Measurements from ENCODE around the gene AMZ1.

Gene AMZ1

DNA sequence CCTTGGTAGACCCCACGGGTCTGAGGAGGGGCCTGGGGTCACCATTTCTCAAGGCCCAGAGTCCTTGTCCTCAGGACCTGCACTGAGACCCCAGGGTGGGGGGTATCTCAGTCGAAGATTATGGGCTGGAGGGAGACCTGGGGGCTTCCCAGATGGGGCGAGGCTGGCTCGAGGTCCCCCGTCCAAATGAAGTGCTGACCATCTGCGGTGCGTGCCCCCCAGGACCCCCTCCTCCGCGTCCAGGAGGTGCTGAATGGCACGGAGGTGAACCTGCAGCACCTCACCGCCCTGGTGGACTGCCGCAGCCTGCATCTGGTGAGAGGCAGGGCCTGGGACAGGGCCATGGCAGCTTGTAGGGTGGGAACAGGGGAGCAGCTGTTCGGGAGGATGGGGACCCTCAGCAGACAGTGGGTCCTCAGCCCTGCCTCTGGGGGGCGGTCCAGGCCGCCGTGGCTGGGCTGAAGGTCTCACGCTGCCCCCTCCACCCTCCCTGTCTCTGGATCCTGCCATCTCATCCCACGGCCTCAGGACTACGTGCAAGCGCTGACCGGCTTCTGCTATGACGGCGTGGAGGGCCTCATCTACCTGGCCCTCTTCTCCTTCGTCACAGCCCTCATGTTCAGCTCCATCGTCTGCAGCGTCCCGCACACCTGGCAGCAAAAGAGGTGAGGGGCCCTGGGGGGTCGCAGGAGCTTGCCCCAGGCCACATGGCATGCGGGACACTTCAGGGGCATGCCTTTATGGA is 32.0 kb upstream of the AMZ1 start:
- TF ChIP-seq, protein P1, sequence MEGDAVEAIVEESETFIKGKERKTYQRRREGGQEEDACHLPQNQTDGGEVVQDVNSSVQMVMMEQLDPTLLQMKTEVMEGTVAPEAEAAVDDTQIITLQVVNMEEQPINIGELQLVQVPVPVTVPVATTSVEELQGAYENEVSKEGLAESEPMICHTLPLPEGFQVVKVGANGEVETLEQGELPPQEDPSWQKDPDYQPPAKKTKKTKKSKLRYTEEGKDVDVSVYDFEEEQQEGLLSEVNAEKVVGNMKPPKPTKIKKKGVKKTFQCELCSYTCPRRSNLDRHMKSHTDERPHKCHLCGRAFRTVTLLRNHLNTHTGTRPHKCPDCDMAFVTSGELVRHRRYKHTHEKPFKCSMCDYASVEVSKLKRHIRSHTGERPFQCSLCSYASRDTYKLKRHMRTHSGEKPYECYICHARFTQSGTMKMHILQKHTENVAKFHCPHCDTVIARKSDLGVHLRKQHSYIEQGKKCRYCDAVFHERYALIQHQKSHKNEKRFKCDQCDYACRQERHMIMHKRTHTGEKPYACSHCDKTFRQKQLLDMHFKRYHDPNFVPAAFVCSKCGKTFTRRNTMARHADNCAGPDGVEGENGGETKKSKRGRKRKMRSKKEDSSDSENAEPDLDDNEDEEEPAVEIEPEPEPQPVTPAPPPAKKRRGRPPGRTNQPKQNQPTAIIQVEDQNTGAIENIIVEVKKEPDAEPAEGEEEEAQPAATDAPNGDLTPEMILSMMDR (IDR thresholded peaks at IDR 0.05), result no peak
- no peak overlapping the region for H3K27ac ChIP-seq
- no peaks in the 10 kb centered on the region for H3K4me1 ChIP-seq
- H3K79me2 ChIP-seq, result no peaks in the 10 kb centered on the region
- no peak overlapping the region for H2AFZ ChIP-seq
- no peaks in the 10 kb centered on the region for H3K36me3 ChIP-seq (ENCODE audit: control insufficient read depth, insufficient read depth, low read length)
- H3K9me3 ChIP-seq (ENCODE audit: control insufficient read depth, low read length), result no peaks in the 10 kb centered on the region
- H3K4me2 ChIP-seq (ENCODE audit: low read length), result no peak overlapping the region
- no peak overlapping the region for H3K9ac ChIP-seq
- H3K27me3 ChIP-seq (ENCODE audit: control insufficient read depth, insufficient read depth, low read length), result no peaks in the 10 kb centered on the region
- H3K4me3 ChIP-seq (ENCODE audit: low read depth, low read length), result no peak overlapping the region

DNA sequence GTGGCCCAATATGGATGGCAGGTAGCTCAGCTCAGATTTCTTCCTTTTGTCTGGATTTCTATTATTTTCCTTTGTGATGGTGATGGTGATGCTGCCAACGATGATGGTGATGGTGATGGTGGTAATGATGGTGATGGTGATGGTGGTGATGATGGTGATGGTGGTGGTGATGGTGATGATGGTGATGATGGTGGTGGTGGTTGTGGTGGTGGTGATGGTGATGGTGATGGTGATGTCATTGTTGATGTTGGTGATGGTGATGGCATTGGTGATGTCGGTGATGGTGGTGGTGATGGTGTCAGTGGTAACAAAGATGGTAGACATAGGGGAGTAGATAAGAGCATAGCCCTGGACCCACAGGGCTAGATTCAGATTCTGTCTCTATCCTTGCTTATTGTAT is 30.8 kb upstream of the AMZ1 start:
- Histone ChIP-seq H3K4me1 (no peaks in the 10 kb centered on the region), H3K27ac (no peak overlapping the region), H3K79me2 (no peaks in the 10 kb centered on the region), H3K27me3 (ENCODE audit: control insufficient read depth, insufficient read depth, low read length) (no peaks in the 10 kb centered on the region), H2AFZ (no peak overlapping the region), H3K9me3 (ENCODE audit: control insufficient read depth, low read length) (no peaks in the 10 kb centered on the region), H3K4me3 (ENCODE audit: low read depth, low read length) (no peak overlapping the region), H3K36me3 (ENCODE audit: control insufficient read depth, insufficient read depth, low read length) (no peaks in the 10 kb centered on the region), H3K4me2 (ENCODE audit: low read length) (no peak overlapping the region), H3K9ac (no peak overlapping the region)
- TF ChIP-seq, protein P1 (IDR thresholded peaks at IDR 0.05), result no peak

DNA sequence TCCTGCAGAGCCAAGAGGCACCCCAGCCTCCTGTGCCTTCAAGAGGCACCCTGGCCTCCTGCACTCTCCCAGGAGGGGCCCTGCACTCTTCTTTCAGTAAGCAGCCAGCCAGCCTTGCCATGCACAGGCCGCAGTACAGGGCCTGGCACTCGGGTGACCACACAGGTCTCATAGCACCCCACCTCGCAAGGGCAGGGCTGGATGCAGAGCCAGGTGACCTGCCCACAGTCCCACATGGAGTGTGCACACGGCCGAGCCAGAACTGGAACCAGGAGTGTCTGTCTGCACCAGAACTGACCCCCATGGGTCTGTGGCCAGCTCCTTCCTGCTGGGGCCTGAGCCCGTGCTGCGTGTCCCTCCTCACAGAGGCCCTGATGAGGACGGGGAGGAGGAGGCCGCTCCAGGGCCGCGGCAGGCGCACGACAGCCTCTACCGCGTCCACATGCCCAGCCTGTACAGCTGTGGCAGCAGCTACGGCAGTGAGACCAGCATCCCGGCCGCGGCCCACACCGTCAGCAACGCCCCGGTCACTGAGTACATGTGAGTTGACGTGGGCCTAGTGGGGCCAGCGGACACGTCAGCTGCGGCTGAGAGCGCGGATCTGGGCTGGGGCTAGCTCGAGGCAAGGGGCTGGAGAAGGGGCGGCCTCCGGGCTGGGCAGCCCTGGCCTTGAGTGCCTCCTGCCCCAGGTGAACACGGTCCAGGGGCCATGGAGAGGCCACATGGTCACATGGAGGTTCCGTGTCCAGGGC is 29.9 kb upstream of the AMZ1 start:
- Histone ChIP-seq H3K4me2 (ENCODE audit: low read length) (no peak overlapping the region), H2AFZ (no peak overlapping the region), H3K36me3 (ENCODE audit: control insufficient read depth, insufficient read depth, low read length) (no peaks in the 10 kb centered on the region), H3K79me2 (no peaks in the 10 kb centered on the region), H3K27me3 (ENCODE audit: control insufficient read depth, insufficient read depth, low read length) (no peaks in the 10 kb centered on the region), H3K9me3 (ENCODE audit: control insufficient read depth, low read length) (no peaks in the 10 kb centered on the region), H3K9ac (no peak overlapping the region), H3K4me1 (no peaks in the 10 kb centered on the region), H3K27ac (no peak overlapping the region), H3K4me3 (ENCODE audit: low read depth, low read length) (no peak overlapping the region)
- TF ChIP-seq, protein P1 (IDR thresholded peaks at IDR 0.05), result no peak

DNA sequence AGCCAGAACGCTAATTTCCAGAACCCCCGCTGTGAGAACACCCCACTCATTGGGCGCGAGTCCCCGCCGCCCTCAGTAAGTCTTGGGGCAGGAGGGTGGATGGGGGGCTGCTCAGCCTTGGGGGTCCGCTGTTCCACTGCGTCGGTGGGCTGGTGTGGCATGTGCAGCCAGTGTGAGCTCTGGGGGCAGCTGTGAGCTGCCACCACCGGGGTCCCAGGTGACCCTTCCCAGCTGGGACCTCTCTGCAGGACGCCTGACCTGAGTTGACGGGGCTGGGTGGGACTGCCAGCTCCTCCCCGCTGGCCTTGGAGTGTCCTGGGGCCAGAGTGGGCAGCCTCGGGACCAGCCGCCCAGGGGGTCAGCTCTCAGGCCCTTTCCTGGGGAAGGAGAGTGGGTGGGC is 29.1 kb upstream of the AMZ1 start:
- no peak overlapping the region for H3K4me2 ChIP-seq (ENCODE audit: low read length)
- TF ChIP-seq, protein P1 (IDR thresholded peaks at IDR 0.05), result no peak
- no peak overlapping the region for H2AFZ ChIP-seq
- H3K79me2 ChIP-seq, result no peaks in the 10 kb centered on the region
- H3K27ac ChIP-seq, result no peak overlapping the region
- H3K4me3 ChIP-seq (ENCODE audit: low read depth, low read length), result no peak overlapping the region
- H3K9ac ChIP-seq, result no peak overlapping the region
- H3K9me3 ChIP-seq (ENCODE audit: control insufficient read depth, low read length), result no peaks in the 10 kb centered on the region
- no peaks in the 10 kb centered on the region for H3K36me3 ChIP-seq (ENCODE audit: control insufficient read depth, insufficient read depth, low read length)
- H3K27me3 ChIP-seq (ENCODE audit: control insufficient read depth, insufficient read depth, low read length), result no peaks in the 10 kb centered on the region
- no peaks in the 10 kb centered on the region for H3K4me1 ChIP-seq
